GM12801 (cell line): ENCODE results near the gene SOX6.

Experiments used
- TF ChIP-seq, protein P1 (sequence below): IDR thresholded peaks from one replicate; pipeline ENCODE4 v1.5.1; 2011; ENCODE audit warnings: control low read depth; ENCODE audit not compliant: insufficient read length; ENCODE audit errors: extremely low read depth

SOX6 gene

GRCh38 chr11:16363706-16364105 is 7.4 kb upstream of the SOX6 start:
- TF ChIP-seq, protein P1, sequence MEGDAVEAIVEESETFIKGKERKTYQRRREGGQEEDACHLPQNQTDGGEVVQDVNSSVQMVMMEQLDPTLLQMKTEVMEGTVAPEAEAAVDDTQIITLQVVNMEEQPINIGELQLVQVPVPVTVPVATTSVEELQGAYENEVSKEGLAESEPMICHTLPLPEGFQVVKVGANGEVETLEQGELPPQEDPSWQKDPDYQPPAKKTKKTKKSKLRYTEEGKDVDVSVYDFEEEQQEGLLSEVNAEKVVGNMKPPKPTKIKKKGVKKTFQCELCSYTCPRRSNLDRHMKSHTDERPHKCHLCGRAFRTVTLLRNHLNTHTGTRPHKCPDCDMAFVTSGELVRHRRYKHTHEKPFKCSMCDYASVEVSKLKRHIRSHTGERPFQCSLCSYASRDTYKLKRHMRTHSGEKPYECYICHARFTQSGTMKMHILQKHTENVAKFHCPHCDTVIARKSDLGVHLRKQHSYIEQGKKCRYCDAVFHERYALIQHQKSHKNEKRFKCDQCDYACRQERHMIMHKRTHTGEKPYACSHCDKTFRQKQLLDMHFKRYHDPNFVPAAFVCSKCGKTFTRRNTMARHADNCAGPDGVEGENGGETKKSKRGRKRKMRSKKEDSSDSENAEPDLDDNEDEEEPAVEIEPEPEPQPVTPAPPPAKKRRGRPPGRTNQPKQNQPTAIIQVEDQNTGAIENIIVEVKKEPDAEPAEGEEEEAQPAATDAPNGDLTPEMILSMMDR = no peak

- TF ChIP-seq, protein P1 = no peak
Measured at GRCh38 chr11:16361108-16361865, 4.9 kb upstream of the SOX6 start.

DNA sequence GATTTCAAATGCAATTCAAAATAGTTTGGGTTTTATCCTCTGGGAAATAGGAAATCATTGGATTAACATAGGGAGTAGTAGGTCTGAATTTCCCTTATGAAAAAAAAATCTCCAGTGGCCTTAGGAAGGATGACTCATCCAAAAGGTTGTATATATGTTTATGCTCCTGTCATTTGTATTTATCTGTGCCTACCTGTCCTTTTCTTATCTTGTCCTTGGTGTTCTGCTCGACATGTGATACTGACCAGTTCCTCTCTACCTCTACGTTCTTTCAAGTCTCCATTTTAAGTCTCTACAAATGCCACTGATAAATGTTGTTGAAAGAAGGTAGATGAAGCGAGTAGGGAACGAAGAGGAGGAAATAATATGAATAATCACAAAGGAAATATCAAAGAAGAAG is 3.0 kb upstream of the SOX6 start:
- TF ChIP-seq, protein P1 = no peak

DNA sequence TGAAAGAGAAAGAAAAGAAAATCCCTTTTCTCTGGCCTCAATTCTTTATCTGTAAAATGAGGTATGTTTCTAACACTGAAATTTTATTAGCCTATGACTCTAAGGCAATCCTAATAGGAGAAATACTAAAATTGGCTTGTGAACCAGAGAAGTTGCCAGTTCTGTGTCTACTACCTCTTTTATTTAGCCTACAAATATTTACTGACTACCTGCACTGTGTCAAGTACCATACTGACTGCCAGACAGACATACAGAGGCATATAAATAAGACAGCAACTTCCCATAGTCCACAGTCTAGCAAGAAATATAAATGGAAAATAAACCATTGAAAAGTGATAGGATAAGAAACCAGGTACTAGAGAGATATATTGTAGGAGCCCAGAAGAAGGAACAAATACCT is 2.4 kb upstream of the SOX6 start:
- TF ChIP-seq, protein P1 = no peak

DNA sequence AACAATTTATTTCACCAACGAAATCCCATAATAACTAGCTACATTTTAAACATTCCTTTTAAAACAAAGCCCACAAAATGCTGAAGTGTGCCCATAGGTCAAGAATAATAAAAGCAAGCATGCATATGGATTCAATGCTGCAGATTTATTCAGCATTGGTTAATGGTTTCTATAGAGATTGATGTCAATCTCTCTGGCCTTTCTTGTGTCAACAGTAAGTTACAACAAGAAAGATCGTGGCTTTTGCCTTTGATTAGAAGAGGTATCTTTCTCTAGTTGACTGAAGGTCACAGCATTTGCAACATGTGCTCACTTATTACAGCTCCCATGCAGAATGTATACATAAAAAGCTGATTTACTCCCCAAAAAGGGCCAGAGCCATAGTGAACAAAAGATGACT is 1.4 kb upstream of the SOX6 start:
- TF ChIP-seq, protein P1 = no peak

GRCh38 chr11:16356761-16357393 is 531 bp upstream of the SOX6 start:
- TF ChIP-seq, protein P1 = no peak

DNA sequence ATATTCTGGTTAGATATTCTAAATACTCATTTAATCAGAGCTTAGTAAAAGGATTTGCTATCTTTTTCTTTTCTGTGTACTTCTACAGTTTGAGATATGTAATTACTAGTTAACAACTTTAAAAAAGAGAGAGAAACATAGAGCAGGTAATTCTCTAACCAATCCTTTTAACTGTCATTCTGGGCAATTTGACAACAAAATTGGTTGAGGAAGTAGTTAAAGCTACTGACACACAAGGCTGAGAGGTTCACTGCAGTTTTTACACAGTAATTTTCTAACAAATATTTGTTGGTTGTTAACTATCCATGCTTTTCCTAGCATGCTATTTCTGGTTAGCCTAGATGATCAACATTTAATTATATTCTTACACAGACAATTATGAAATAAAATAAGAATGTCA is 3.6 kb downstream of the SOX6 start:
- TF ChIP-seq, protein P1 = no peak
